HEK293 (cell line): ENCODE data around the gene COG8.

ENCODE experiments used
- GLI4 ChIP-seq: fragments of 450-650 bp; formaldehyde crosslinking; IDR thresholded peaks from 2 replicates; pipeline ENCODE4 v1.5.1; 2016; ENCODE audit warnings: missing biosample characterization, missing genetic modification characterization
- GLIS2 ChIP-seq: fragments of 450-650 bp; formaldehyde crosslinking; IDR thresholded peaks from 2 replicates; pipeline ENCODE4 v1.5.1; 2016; ENCODE audit warnings: missing biosample characterization, missing genetic modification characterization
- IKZF3 ChIP-seq: fragments of 450-650 bp; IDR thresholded peaks from 2 replicates; pipeline ENCODE4 v1.5.0; 2018; ENCODE audit warnings: missing biosample characterization, mild to moderate bottlenecking, missing genetic modification characterization, moderate library complexity
- KLF8 ChIP-seq: fragments of 450-650 bp; formaldehyde crosslinking; IDR thresholded peaks from 2 replicates; pipeline ENCODE4 v1.5.1; 2016; ENCODE audit warnings: missing biosample characterization, missing genetic modification characterization
- KLF9 ChIP-seq: fragments of 450-650 bp; formaldehyde crosslinking; IDR thresholded peaks from 2 replicates; pipeline ENCODE4 v1.5.1; 2016; ENCODE audit warnings: missing biosample characterization, missing genetic modification characterization, low read depth
- SP2 ChIP-seq: fragments of 450-650 bp; formaldehyde crosslinking; IDR thresholded peaks from 2 replicates; pipeline ENCODE4 v1.5.1; 2016; ENCODE audit warnings: missing biosample characterization, missing genetic modification characterization
- WT1 ChIP-seq: fragments of 450-650 bp; formaldehyde crosslinking; IDR thresholded peaks from 2 replicates; pipeline ENCODE4 v1.5.1; 2016; ENCODE audit warnings: missing biosample characterization, missing genetic modification characterization
- ZBTB7A ChIP-seq: fragments of 450-650 bp; formaldehyde crosslinking; IDR thresholded peaks from 2 replicates; pipeline ENCODE4 v1.5.1; 2016; ENCODE audit warnings: low read depth, missing biosample characterization, missing genetic modification characterization
- ZNF155 ChIP-seq: fragments of 450-650 bp; formaldehyde crosslinking; IDR thresholded peaks from 2 replicates; pipeline ENCODE4 v1.5.1; 2016; ENCODE audit warnings: missing biosample characterization, missing genetic modification characterization
- ZNF292 ChIP-seq: fragments of 450-650 bp; formaldehyde crosslinking; IDR thresholded peaks from 2 replicates; pipeline ENCODE4 v1.5.1; 2016; ENCODE audit warnings: low read depth, missing biosample characterization, missing genetic modification characterization, borderline replicate concordance
- ZNF324 ChIP-seq: fragments of 450-650 bp; formaldehyde crosslinking; IDR thresholded peaks from 2 replicates; pipeline ENCODE4 v1.5.1; 2016; ENCODE audit warnings: missing biosample characterization, missing genetic modification characterization
- ZNF37A ChIP-seq: fragments of 450-650 bp; IDR thresholded peaks from 2 replicates; pipeline ENCODE4 v1.5.1; 2018; ENCODE audit warnings: missing biosample characterization, missing genetic modification characterization
- ZNF394 ChIP-seq: fragments of 450-650 bp; formaldehyde crosslinking; IDR thresholded peaks from 2 replicates; pipeline ENCODE4 v1.5.1; 2016; ENCODE audit warnings: missing biosample characterization, missing genetic modification characterization, mild to moderate bottlenecking, moderate library complexity, borderline replicate concordance
- ZNF510 ChIP-seq: fragments of 450-650 bp; formaldehyde crosslinking; IDR thresholded peaks from 2 replicates; pipeline ENCODE4 v1.5.1; 2018; ENCODE audit warnings: mild to moderate bottlenecking, missing genetic modification characterization, missing biosample characterization; ENCODE audit not compliant: insufficient replicate concordance
- ZNF529 ChIP-seq: fragments of 450-650 bp; formaldehyde crosslinking; IDR thresholded peaks from 2 replicates; pipeline ENCODE4 v1.5.1; 2017; ENCODE audit warnings: missing genetic modification characterization, missing biosample characterization; ENCODE audit not compliant: insufficient replicate concordance
- ZNF558 ChIP-seq: fragments of 450-650 bp; formaldehyde crosslinking; IDR thresholded peaks from 2 replicates; pipeline ENCODE4 v1.5.1; 2016; ENCODE audit warnings: missing biosample characterization, missing genetic modification characterization
- ZNF561 ChIP-seq: fragments of 450-650 bp; IDR thresholded peaks from 2 replicates; pipeline ENCODE4 v1.5.1; 2018; ENCODE audit warnings: missing biosample characterization, missing genetic modification characterization, borderline replicate concordance
- ZSCAN16 ChIP-seq: fragments of 450-650 bp; formaldehyde crosslinking; IDR thresholded peaks from 2 replicates; pipeline ENCODE4 v1.5.1; 2016; ENCODE audit warnings: missing biosample characterization, missing genetic modification characterization
- TF ChIP-seq, protein P1 (sequence below): fragments of 450-650 bp; formaldehyde crosslinking; IDR thresholded peaks from 2 replicates; pipeline ENCODE4 v1.5.1; 2016; ENCODE audit warnings: missing biosample characterization, missing genetic modification characterization
- TF ChIP-seq, protein P2 (sequence below): fragments of 450-650 bp; formaldehyde crosslinking; optimal IDR thresholded peaks from 2 replicates; pipeline ENCODE3; 2016; ENCODE audit warnings: missing biosample characterization, mild to moderate bottlenecking, missing genetic modification characterization
- TF ChIP-seq, protein P3 (sequence below): fragments of 450-650 bp; formaldehyde crosslinking; IDR thresholded peaks from 2 replicates; pipeline ENCODE4 v1.5.1; 2016; ENCODE audit warnings: missing biosample characterization, missing genetic modification characterization
- TF ChIP-seq, protein P4 (sequence below): fragments of 450-650 bp; formaldehyde crosslinking; IDR thresholded peaks from 2 replicates; pipeline ENCODE4 v1.5.1; 2016; ENCODE audit warnings: missing biosample characterization, missing genetic modification characterization
- TF ChIP-seq, protein P5 (sequence below): fragments of 450-650 bp; formaldehyde crosslinking; IDR thresholded peaks from 2 replicates; pipeline ENCODE4 v1.5.1; 2016; ENCODE audit warnings: missing biosample characterization, missing genetic modification characterization
- TF ChIP-seq, protein P6 (sequence below): fragments of 450-650 bp; formaldehyde crosslinking; IDR thresholded peaks from 2 replicates; pipeline ENCODE4 v1.5.1; 2016; ENCODE audit warnings: missing biosample characterization, missing genetic modification characterization, borderline replicate concordance
- TF ChIP-seq, protein P7 (sequence below): fragments of 450-650 bp; formaldehyde crosslinking; IDR thresholded peaks from 2 replicates; pipeline ENCODE4 v1.5.1; 2016; ENCODE audit warnings: missing biosample characterization, missing genetic modification characterization
- TF ChIP-seq, protein P8 (sequence below): fragments of 450-650 bp; formaldehyde crosslinking; IDR thresholded peaks from 2 replicates; pipeline ENCODE4 v1.5.1; 2017; ENCODE audit warnings: missing biosample characterization, missing genetic modification characterization

Gene COG8

DNA sequence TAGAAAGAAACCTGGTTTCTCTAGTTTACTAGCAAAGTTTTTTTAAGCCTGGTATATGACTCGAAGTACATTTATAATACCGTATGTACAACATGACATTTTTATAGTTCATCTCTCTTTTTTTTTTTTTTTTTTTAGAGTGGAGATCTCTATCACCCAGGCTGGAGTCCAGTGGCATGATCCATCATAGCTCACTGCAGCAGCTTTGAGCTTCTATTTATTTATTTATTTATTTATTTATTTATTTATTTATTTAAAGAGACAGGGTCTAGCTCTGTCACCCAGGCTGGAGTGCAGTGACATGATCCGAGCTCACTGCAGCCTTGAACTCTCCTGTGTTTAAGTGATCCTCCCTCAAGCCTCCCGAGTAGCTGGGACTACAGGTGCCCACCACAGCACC is 54.1 kb downstream of the COG8 start (continued):
- TF ChIP-seq ZNF510 (no peak), ZNF324 (tag by site-specific recombination) (no peak), ZNF558 (tag by site-specific recombination) (peak; percentile 78), ZSCAN16 (no peak), GLI4 (tag by site-specific recombination) (no peak), GLIS2 (tag by site-specific recombination) (no peak), KLF8 (tag by site-specific recombination) (no peak), WT1 (no peak), ZNF529 (no peak), ZNF561 (tag by site-specific recombination) (no peak), KLF9 (tag by site-specific recombination) (no peak), ZNF37A (tag by site-specific recombination) (no peak), ZNF292 (tag by site-specific recombination) (no peak), ZBTB7A (no peak), ZNF155 (tag by site-specific recombination) (no peak), IKZF3 (tag by site-specific recombination) (no peak), SP2 (no peak), ZNF394 (tag by site-specific recombination) (peak; percentile 90)
- TF ChIP-seq, protein P1, sequence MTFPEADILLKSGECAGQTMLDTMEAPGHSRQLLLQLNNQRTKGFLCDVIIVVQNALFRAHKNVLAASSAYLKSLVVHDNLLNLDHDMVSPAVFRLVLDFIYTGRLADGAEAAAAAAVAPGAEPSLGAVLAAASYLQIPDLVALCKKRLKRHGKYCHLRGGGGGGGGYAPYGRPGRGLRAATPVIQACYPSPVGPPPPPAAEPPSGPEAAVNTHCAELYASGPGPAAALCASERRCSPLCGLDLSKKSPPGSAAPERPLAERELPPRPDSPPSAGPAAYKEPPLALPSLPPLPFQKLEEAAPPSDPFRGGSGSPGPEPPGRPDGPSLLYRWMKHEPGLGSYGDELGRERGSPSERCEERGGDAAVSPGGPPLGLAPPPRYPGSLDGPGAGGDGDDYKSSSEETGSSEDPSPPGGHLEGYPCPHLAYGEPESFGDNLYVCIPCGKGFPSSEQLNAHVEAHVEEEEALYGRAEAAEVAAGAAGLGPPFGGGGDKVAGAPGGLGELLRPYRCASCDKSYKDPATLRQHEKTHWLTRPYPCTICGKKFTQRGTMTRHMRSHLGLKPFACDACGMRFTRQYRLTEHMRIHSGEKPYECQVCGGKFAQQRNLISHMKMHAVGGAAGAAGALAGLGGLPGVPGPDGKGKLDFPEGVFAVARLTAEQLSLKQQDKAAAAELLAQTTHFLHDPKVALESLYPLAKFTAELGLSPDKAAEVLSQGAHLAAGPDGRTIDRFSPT (tag by site-specific recombination) = no peak
- TF ChIP-seq, protein P2, sequence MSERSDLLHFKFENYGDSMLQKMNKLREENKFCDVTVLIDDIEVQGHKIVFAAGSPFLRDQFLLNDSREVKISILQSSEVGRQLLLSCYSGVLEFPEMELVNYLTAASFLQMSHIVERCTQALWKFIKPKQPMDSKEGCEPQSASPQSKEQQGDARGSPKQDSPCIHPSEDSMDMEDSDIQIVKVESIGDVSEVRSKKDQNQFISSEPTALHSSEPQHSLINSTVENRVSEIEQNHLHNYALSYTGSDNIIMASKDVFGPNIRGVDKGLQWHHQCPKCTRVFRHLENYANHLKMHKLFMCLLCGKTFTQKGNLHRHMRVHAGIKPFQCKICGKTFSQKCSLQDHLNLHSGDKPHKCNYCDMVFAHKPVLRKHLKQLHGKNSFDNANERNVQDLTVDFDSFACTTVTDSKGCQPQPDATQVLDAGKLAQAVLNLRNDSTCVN (tag by site-specific recombination) = no peak
- TF ChIP-seq, protein P3, sequence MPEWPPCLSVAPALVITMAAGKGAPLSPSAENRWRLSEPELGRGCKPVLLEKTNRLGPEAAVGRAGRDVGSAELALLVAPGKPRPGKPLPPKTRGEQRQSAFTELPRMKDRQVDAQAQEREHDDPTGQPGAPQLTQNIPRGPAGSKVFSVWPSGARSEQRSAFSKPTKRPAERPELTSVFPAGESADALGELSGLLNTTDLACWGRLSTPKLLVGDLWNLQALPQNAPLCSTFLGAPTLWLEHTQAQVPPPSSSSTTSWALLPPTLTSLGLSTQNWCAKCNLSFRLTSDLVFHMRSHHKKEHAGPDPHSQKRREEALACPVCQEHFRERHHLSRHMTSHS (tag by site-specific recombination) = no peak
- TF ChIP-seq, protein P4, sequence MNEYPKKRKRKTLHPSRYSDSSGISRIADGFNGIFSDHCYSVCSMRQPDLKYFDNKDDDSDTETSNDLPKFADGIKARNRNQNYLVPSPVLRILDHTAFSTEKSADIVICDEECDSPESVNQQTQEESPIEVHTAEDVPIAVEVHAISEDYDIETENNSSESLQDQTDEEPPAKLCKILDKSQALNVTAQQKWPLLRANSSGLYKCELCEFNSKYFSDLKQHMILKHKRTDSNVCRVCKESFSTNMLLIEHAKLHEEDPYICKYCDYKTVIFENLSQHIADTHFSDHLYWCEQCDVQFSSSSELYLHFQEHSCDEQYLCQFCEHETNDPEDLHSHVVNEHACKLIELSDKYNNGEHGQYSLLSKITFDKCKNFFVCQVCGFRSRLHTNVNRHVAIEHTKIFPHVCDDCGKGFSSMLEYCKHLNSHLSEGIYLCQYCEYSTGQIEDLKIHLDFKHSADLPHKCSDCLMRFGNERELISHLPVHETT (tag by site-specific recombination) = no peak
- TF ChIP-seq, protein P5, sequence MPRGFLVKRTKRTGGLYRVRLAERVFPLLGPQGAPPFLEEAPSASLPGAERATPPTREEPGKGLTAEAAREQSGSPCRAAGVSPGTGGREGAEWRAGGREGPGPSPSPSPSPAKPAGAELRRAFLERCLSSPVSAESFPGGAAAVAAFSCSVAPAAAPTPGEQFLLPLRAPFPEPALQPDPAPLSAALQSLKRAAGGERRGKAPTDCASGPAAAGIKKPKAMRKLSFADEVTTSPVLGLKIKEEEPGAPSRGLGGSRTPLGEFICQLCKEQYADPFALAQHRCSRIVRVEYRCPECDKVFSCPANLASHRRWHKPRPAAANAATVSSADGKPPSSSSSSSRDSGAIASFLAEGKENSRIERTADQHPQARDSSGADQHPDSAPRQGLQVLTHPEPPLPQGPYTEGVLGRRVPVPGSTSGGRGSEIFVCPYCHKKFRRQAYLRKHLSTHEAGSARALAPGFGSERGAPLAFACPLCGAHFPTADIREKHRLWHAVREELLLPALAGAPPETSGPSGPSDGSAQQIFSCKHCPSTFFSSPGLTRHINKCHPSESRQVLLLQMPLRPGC (tag by site-specific recombination) = no peak
- TF ChIP-seq, protein P6, sequence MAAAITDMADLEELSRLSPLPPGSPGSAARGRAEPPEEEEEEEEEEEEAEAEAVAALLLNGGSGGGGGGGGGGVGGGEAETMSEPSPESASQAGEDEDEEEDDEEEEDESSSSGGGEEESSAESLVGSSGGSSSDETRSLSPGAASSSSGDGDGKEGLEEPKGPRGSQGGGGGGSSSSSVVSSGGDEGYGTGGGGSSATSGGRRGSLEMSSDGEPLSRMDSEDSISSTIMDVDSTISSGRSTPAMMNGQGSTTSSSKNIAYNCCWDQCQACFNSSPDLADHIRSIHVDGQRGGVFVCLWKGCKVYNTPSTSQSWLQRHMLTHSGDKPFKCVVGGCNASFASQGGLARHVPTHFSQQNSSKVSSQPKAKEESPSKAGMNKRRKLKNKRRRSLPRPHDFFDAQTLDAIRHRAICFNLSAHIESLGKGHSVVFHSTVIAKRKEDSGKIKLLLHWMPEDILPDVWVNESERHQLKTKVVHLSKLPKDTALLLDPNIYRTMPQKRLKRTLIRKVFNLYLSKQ = no peak
- TF ChIP-seq, protein P7, sequence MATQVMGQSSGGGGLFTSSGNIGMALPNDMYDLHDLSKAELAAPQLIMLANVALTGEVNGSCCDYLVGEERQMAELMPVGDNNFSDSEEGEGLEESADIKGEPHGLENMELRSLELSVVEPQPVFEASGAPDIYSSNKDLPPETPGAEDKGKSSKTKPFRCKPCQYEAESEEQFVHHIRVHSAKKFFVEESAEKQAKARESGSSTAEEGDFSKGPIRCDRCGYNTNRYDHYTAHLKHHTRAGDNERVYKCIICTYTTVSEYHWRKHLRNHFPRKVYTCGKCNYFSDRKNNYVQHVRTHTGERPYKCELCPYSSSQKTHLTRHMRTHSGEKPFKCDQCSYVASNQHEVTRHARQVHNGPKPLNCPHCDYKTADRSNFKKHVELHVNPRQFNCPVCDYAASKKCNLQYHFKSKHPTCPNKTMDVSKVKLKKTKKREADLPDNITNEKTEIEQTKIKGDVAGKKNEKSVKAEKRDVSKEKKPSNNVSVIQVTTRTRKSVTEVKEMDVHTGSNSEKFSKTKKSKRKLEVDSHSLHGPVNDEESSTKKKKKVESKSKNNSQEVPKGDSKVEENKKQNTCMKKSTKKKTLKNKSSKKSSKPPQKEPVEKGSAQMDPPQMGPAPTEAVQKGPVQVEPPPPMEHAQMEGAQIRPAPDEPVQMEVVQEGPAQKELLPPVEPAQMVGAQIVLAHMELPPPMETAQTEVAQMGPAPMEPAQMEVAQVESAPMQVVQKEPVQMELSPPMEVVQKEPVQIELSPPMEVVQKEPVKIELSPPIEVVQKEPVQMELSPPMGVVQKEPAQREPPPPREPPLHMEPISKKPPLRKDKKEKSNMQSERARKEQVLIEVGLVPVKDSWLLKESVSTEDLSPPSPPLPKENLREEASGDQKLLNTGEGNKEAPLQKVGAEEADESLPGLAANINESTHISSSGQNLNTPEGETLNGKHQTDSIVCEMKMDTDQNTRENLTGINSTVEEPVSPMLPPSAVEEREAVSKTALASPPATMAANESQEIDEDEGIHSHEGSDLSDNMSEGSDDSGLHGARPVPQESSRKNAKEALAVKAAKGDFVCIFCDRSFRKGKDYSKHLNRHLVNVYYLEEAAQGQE (tag by site-specific recombination) = peak; percentile 64
- TF ChIP-seq, protein P8, sequence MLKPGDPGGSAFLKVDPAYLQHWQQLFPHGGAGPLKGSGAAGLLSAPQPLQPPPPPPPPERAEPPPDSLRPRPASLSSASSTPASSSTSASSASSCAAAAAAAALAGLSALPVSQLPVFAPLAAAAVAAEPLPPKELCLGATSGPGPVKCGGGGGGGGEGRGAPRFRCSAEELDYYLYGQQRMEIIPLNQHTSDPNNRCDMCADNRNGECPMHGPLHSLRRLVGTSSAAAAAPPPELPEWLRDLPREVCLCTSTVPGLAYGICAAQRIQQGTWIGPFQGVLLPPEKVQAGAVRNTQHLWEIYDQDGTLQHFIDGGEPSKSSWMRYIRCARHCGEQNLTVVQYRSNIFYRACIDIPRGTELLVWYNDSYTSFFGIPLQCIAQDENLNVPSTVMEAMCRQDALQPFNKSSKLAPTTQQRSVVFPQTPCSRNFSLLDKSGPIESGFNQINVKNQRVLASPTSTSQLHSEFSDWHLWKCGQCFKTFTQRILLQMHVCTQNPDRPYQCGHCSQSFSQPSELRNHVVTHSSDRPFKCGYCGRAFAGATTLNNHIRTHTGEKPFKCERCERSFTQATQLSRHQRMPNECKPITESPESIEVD (tag by site-specific recombination) = no peak
